ENCODE data around the gene SGSH.

Gene SGSH

GRCh38 chr17:80169107-80169506 is 51.0 kb downstream of the SGSH start:
- TF ChIP-seq ZFX (IDR thresholded peaks at IDR 0.05) (no peak), CTCF (conservative IDR thresholded peaks at IDR 0.05) (no peak)
- H3K27ac ChIP-seq: peak overlapping the region; percentile 72; the same call in 1 of the 2 replicates

GRCh38 chr17:80168371-80168770 is 51.8 kb downstream of the SGSH start:
- TF ChIP-seq ZFX (IDR thresholded peaks at IDR 0.05) (no peak), CTCF (conservative IDR thresholded peaks at IDR 0.05) (no peak)
- H3K27ac ChIP-seq: no peak overlapping the region

GRCh38 chr17:80166446-80166845 is 53.7 kb downstream of the SGSH start:
- TF ChIP-seq CTCF (conservative IDR thresholded peaks at IDR 0.05): no peak
- TF ChIP-seq ZFX (IDR thresholded peaks at IDR 0.05): no peak
- H3K27ac ChIP-seq: no peak overlapping the region

GRCh38 chr17:80164185-80164584 is 55.9 kb downstream of the SGSH start:
- H3K27ac ChIP-seq: no peak overlapping the region
- TF ChIP-seq ZFX (IDR thresholded peaks at IDR 0.05) (no peak), CTCF (conservative IDR thresholded peaks at IDR 0.05) (no peak)

GRCh38 chr17:80163336-80163735 is 56.8 kb downstream of the SGSH start:
- TF ChIP-seq ZFX (IDR thresholded peaks at IDR 0.05): no peak
- TF ChIP-seq CTCF (conservative IDR thresholded peaks at IDR 0.05): no peak
- no peak overlapping the region for H3K27ac ChIP-seq

DNA sequence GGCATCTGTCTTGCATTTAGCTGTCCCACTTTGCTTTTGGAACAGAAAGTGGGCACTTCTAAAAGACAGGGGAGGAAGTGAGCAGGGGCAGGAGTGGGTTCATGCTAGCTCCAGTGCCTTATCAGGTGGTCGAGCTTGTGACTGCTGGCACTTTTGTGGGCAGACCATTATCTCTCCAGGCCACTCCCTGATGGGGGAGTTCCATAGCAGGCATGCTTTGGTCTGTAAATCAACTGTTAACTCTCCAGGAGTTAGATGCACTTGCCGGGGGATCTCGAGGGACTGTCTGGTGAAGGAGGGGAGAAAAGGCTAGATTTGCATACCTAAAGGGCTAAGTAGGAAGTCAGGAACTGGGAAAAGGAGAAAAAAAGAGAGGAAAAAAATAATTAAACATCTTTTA is 59.6 kb downstream of the SGSH start:
- H3K27ac ChIP-seq: no peak overlapping the region
- no peak for TF ChIP-seq ZFX (IDR thresholded peaks at IDR 0.05)
- TF ChIP-seq CTCF (conservative IDR thresholded peaks at IDR 0.05): no peak
